ENCODE results near the gene MAPKAPK5.

The MAPKAPK5 gene

GRCh38 chr12:111864913-111865312 is 22.9 kb downstream of the MAPKAPK5 start:
- Histone ChIP-seq H3K9me2 (replicated peaks; ENCODE audit: control insufficient read depth, low read length) (no peaks in the 10 kb centered on the region), H3K4me1 (ENCODE audit: control insufficient read depth, low read length) (no peaks in the 10 kb centered on the region), H4K20me1 (ENCODE audit: control insufficient read depth, insufficient read depth, low read depth, low read length) (peaks cover 8% of the 10 kb centered on the region; the same call in 1 of the 2 replicates), H3K9me3 (ENCODE audit: control insufficient read depth, insufficient read depth, low read length) (no peaks in the 10 kb centered on the region), H3K27ac (ENCODE audit: low read depth, low read length) (no peak overlapping the region), H3K79me2 (ENCODE audit: control insufficient read depth, low read length) (peaks cover 54% of the 10 kb centered on the region), H3F3A (ENCODE audit: control insufficient read depth, insufficient read depth) (no peaks in the 10 kb centered on the region), H3K4me3 (ENCODE audit: low read length) (no peak overlapping the region), H3K27me3 (ENCODE audit: control insufficient read depth, low read length) (no peaks in the 10 kb centered on the region), H3K36me3 (ENCODE audit: control insufficient read depth, low read length) (peaks cover 62% of the 10 kb centered on the region), H3K4me2 (ENCODE audit: low read length) (no peak overlapping the region)
- TF ChIP-seq CTCF (IDR thresholded peaks at IDR 0.05; ENCODE audit: low read depth, low read length, poor library complexity, severe bottlenecking) (no peak), EZH2phosphoT487 (IDR thresholded peaks at IDR 0.05; ENCODE audit: borderline replicate concordance, low read length) (no peak)

GRCh38 chr12:111867531-111867930 is 25.5 kb downstream of the MAPKAPK5 start:
- no peak overlapping the region for H3K4me2 ChIP-seq (ENCODE audit: low read length)
- H3K27ac ChIP-seq (ENCODE audit: low read depth, low read length), result no peak overlapping the region
- H3K9me3 ChIP-seq (ENCODE audit: control insufficient read depth, insufficient read depth, low read length), result no peaks in the 10 kb centered on the region
- no peaks in the 10 kb centered on the region; the same call in 1 of the 2 replicates for H4K20me1 ChIP-seq (ENCODE audit: control insufficient read depth, insufficient read depth, low read depth, low read length)
- peaks cover 80% of the 10 kb centered on the region for H3K36me3 ChIP-seq (ENCODE audit: control insufficient read depth, low read length)
- H3K27me3 ChIP-seq (ENCODE audit: control insufficient read depth, low read length), result no peaks in the 10 kb centered on the region
- peaks cover 28% of the 10 kb centered on the region for H3K79me2 ChIP-seq (ENCODE audit: control insufficient read depth, low read length)
- TF ChIP-seq CTCF (IDR thresholded peaks at IDR 0.05; ENCODE audit: low read depth, low read length, poor library complexity, severe bottlenecking), result no peak
- no peak for TF ChIP-seq EZH2phosphoT487 (IDR thresholded peaks at IDR 0.05; ENCODE audit: borderline replicate concordance, low read length)
- H3K4me1 ChIP-seq (ENCODE audit: control insufficient read depth, low read length), result no peaks in the 10 kb centered on the region
- no peaks in the 10 kb centered on the region for H3F3A ChIP-seq (ENCODE audit: control insufficient read depth, insufficient read depth)
- H3K4me3 ChIP-seq (ENCODE audit: low read length), result no peak overlapping the region
- no peaks in the 10 kb centered on the region for H3K9me2 ChIP-seq (replicated peaks; ENCODE audit: control insufficient read depth, low read length)

- no peaks in the 10 kb centered on the region; the same call in 1 of the 2 replicates for H4K20me1 ChIP-seq (ENCODE audit: control insufficient read depth, insufficient read depth, low read depth, low read length)
- peaks cover 14% of the 10 kb centered on the region for H3K79me2 ChIP-seq (ENCODE audit: control insufficient read depth, low read length)
- H3K4me2 ChIP-seq (ENCODE audit: low read length), result no peak overlapping the region
- H3K36me3 ChIP-seq (ENCODE audit: control insufficient read depth, low read length), result peaks cover 86% of the 10 kb centered on the region
- H3K27ac ChIP-seq (ENCODE audit: low read depth, low read length), result no peak overlapping the region
- H3K9me3 ChIP-seq (ENCODE audit: control insufficient read depth, insufficient read depth, low read length), result no peaks in the 10 kb centered on the region
- H3K4me1 ChIP-seq (ENCODE audit: control insufficient read depth, low read length), result no peaks in the 10 kb centered on the region
- H3K9me2 ChIP-seq (replicated peaks; ENCODE audit: control insufficient read depth, low read length), result no peaks in the 10 kb centered on the region
- TF ChIP-seq EZH2phosphoT487 (IDR thresholded peaks at IDR 0.05; ENCODE audit: borderline replicate concordance, low read length) (no peak), CTCF (IDR thresholded peaks at IDR 0.05; ENCODE audit: low read depth, low read length, poor library complexity, severe bottlenecking) (no peak)
- H3K27me3 ChIP-seq (ENCODE audit: control insufficient read depth, low read length), result no peaks in the 10 kb centered on the region
- H3F3A ChIP-seq (ENCODE audit: control insufficient read depth, insufficient read depth), result no peaks in the 10 kb centered on the region
- no peak overlapping the region for H3K4me3 ChIP-seq (ENCODE audit: low read length)
These were observed 26.9 kb downstream of the MAPKAPK5 start for GRCh38 chr12:111868676-111869588.
